GM12872 (cell line): ENCODE measurements around the gene DNAJC16.

ENCODE experiments used
- TF ChIP-seq, protein P1 (sequence below): IDR thresholded peaks from 3 replicates; pipeline ENCODE4 v1.5.1; 2011; ENCODE audit warnings: low read depth, mild to moderate bottlenecking, low read length, moderate library complexity; ENCODE audit not compliant: insufficient read depth

DNAJC16 gene

DNA sequence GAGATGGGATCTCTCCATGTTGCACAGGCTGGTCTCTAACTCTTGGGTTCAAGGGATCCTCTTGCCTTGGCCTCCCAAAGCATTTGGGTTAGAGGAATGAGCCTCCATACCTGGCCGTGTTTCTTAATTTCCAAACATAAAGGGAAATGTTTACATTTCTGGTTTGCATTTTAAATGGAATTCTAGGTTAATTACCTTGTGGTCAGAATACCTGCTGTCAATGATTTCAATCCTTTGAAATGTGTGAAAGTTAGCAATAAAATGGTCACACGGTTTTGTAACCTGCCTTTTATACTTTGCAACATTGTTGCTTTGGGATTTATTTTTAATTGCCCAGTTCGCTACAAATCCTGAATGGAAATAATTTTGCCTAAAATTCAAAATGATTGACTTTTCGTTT, 31.9 kb downstream of the DNAJC16 start:
- TF ChIP-seq, protein P1, sequence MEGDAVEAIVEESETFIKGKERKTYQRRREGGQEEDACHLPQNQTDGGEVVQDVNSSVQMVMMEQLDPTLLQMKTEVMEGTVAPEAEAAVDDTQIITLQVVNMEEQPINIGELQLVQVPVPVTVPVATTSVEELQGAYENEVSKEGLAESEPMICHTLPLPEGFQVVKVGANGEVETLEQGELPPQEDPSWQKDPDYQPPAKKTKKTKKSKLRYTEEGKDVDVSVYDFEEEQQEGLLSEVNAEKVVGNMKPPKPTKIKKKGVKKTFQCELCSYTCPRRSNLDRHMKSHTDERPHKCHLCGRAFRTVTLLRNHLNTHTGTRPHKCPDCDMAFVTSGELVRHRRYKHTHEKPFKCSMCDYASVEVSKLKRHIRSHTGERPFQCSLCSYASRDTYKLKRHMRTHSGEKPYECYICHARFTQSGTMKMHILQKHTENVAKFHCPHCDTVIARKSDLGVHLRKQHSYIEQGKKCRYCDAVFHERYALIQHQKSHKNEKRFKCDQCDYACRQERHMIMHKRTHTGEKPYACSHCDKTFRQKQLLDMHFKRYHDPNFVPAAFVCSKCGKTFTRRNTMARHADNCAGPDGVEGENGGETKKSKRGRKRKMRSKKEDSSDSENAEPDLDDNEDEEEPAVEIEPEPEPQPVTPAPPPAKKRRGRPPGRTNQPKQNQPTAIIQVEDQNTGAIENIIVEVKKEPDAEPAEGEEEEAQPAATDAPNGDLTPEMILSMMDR: no peak

DNA sequence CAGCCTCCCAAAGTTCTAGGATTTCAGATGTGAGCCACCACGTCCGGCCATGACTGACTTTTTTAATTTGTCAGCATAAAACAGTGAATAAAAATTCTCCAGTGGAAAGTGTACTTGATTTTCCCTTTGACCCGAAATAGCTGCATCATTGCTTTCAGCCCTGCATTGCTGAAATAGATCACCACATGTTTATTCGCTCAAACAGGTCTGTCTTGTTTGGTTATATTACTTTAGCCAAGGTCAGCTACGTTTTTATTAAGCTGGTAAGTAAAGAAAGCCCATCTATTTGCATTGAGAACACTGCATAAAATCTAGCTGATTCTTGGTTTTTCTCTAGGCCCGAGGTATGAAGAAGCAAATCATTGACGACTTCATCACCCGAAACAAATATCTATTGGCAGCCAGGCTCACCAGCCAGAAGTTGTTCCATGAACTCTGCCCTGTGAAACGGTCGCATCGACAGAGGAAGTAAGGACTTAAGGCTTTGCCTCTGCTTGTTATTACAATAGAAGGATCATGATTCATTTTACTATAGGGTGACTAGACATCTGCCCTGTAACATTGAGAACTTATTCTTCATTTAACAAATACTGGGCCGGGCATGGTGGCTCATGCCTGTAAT, 32.7 kb downstream of the DNAJC16 start:
- TF ChIP-seq, protein P1: no peak

DNA sequence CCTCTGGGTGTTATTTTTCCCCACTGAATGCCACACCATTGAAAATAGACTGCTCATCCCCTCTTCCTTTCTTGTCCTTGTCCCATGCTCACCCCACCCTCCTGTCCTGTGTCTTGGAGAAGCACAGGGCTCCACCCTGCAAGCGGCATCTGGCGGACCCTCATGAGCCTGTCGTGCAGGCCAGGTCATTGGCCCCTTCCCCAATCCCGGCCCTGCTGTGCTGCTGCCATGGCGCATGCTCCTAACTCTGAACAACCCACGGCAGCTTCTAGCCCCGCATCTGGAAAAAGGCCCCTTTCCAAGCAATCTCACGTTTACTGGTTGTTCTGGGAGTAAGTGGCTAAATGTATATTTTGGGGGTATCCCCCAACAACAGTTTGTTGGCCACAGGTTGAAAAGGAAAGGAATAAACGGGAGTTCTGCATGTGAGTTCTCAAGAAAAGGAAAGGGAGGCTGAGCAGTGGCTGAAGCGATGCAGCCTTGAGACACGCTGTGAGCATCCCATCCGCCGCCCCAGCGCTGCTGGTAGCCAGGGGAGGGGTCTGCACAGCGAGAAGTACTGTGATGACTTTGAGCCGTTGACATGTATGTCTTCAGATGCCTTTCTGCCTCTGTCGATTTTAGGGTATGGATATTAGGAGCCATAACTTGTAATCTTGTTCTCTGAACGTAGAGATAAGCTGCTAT, 41.9 kb downstream of the DNAJC16 start:
- TF ChIP-seq, protein P1: no peak

DNA sequence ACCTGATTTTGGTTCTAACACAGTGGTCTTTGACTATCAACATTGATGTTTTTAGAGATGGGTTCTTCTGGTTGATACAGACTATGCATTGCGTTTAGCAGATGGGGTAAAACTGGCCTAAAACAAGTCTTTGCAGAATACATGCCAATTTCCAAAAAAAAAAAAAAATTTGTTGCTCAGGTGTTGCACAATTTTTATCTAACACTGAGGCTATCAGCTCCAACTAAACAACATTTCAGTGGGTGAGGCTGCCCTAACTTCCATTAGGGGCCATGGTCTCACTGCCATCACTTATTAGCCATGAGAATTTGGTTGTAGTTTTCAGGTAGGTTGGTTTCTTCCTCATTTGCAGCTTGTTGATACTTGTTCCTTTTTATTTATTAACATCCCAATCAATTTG, 44.2 kb downstream of the DNAJC16 start:
- TF ChIP-seq, protein P1: no peak

DNA sequence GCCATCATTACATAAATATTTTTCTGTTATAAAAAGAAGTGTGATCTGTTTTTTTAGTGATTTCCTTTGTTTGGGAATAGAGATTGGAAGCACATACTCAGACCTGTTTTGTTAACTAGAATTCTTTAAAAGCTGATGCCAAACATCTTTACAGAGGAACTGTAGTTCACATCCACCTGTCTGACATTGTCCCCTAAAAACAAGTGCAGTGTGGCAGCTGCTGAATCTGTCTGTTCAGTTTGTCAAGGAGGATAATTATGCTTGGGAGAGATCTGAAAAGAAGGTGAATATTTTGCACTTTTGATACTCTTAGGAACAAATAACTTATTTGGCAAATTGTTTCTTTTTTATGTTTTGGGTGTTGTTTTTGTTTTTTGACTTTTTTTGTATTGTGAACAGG, 44.6 kb downstream of the DNAJC16 start:
- TF ChIP-seq, protein P1: no peak

DNA sequence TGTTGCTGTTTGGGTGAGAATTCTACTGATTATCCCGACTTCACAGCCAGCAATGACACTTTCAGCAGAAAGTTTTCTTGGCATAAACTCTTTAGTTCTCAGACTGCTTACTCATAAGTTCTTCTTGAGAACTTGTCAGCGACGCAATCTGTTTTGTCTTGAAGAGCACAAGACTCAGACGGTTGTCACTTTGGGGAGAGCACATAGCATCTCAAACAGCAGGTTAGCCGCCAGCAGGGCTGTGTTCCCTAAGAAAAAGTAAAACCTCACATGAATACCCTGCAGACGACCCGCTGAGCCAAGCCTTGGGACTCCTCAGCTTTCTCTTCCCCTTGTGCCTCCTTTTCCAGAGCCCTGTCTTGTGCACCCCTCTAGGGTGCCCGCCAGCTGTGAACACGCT, 46.8 kb downstream of the DNAJC16 start:
- TF ChIP-seq, protein P1: no peak

DNA sequence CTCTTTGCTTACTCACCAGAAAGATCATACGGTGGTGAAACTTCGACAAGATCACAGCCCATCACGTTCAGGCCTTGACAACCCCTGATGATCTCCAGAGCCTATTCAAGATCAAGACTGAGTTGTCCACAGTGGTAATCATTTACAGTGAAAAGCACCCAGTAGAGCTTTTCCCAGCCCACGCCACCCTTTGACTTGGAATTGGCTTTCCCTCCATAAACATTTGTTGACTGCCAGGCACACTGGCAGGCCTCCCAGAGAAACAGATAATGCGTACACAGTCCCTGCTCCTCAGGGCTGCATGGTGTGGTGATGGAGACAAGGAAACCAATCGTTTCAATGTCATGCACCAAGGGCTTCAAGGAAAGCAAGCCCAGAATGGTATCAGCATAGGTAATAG, 48.1 kb downstream of the DNAJC16 start:
- TF ChIP-seq, protein P1: no peak
